K562 (cell line): ENCODE measurements around the gene UFSP2. TPM values are rescaled to one million over a fixed set of nuclear protein-coding genes. Genes with fewer than 3 reads are reported as not detected.

Source experiments
- HDAC2 ChIP-seq: fragments of 450-650 bp; IDR thresholded peaks from 2 replicates; pipeline ENCODE4 v1.6.1; 2016; ENCODE audit warnings: mild to moderate bottlenecking
- NFIC ChIP-seq: fragments of 450-650 bp; IDR thresholded peaks from 2 replicates; pipeline ENCODE4 v1.6.1; 2017; ENCODE audit warnings: mild to moderate bottlenecking, inconsistent platforms
- NR4A1 ChIP-seq, 2 experiments: fragments of 250-450 bp in 1 of 2; fragments of 450-650 bp in 1 of 2; sonication (Bioruptor Pico) in 1 of 2; IDR thresholded peaks; 2 replicates each; pipeline versions ENCODE4 v1.4.0 to v1.6.1; 2016 to 2020; ENCODE audit warnings: mild to moderate bottlenecking in 2 of 2, missing compliant biosample characterization in 1 of 2, missing genetic modification characterization in 1 of 2, moderate library complexity in 1 of 2
- TOE1 ChIP-seq, 2 experiments: fragments of 450-650 bp in 1 of 2; sonication (generic) in 1 of 2; formaldehyde crosslinking in 1 of 2; IDR thresholded peaks; 2 replicates each; pipeline versions ENCODE4 v1.7.1 to v1.8.0; 2016 to 2022; ENCODE audit warnings: borderline replicate concordance in 2 of 2, mild to moderate bottlenecking in 2 of 2, antibody characterized with exemption in 1 of 2, inconsistent platforms in 1 of 2, low read depth in 1 of 2, missing genetic modification reagents in 1 of 2, moderate library complexity in 1 of 2
- TRIM24 ChIP-seq, 2 experiments: fragments of 450-650 bp; IDR thresholded peaks; 2 replicates each; pipeline ENCODE4 v1.6.1; 2016
- polyA plus RNA-seq, 8 experiments: library from polyadenylated mRNA; depleted of rRNA in 4 of 8; stranded (reverse) in 5 of 8; unstranded in 3 of 8; fragments of >200 nt; fragmentation: Nextera tagmentation in 2 of 8; fragmentation: Illumina TruSeq in 1 of 8; extraction: Ambion mirVana in 2 of 8; extraction: Trizol in 1 of 8; gene quantifications; 2 replicates each; pipeline versions ENCODE4 v1.2.1 to v1.2.3, GENCODE V29; 2011 to 2014; ENCODE audit warnings: inconsistent platforms in 1 of 8, missing spikeins in 1 of 8
- total RNA-seq, 7 experiments: library from RNA; depleted of rRNA in 6 of 7; stranded (reverse); fragments of >200 nt in 6 of 7; fragmentation: Illumina TruSeq in 2 of 7; extraction: Trizol in 2 of 7; gene quantifications; 2 replicates each; pipeline versions ENCODE4 v1.2.1 to v1.2.3, GENCODE V29; 2011 to 2021; ENCODE audit warnings: low replicate concordance in 1 of 7
- TF ChIP-seq, protein P1 (sequence below): fragments of 450-650 bp; IDR thresholded peaks from 2 replicates; pipeline ENCODE4 v1.6.1; 2016; ENCODE audit warnings: mild to moderate bottlenecking, moderate library complexity
- TF ChIP-seq, protein P2 (sequence below): IDR thresholded peaks from 2 replicates; pipeline ENCODE4 v1.6.1; 2011; ENCODE audit warnings: borderline replicate concordance, low read depth, mild to moderate bottlenecking, moderate library complexity, low read length; ENCODE audit not compliant: insufficient read depth, poor library complexity, severe bottlenecking

UFSP2 gene
- total and polyA plus RNA-seq, 9 of the 15 experiments (the other 6 are each of a cell fraction or from before 2014, with no cell fraction given): 20.1 to 55.8 (median 26.6) TPM

DNA sequence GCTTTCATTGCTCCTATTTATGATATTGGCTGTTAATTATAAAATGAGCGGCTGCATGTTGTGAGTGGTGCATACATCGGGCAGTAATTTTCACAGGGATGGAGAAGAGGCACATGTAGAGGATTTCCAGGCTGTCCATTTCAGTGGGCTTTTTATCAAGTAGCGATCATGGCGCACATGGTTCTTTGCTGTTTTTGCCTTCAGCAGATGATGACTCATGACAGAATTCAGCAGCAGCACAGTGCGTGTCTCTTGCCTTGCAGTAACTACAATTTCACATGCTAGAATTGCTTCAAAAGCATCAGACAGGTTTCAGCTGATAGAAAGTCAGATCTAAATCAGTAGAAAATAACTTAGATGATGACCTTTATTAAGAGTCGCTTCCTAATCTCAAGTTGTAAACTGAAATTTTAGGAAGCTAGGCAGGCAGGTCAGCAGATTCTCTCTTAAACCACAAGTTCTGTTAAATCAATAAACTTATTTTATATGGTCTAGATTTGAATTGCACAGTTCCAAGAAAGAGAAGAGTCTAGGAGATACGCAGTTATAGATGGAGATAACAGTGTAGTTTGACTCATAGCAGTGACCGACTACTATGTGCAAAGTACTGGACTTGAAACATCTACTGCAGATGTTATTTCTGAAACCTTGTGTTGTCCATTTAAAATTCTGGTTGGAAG is 65.9 kb downstream of the UFSP2 start (continued):
- TF ChIP-seq, protein P1, sequence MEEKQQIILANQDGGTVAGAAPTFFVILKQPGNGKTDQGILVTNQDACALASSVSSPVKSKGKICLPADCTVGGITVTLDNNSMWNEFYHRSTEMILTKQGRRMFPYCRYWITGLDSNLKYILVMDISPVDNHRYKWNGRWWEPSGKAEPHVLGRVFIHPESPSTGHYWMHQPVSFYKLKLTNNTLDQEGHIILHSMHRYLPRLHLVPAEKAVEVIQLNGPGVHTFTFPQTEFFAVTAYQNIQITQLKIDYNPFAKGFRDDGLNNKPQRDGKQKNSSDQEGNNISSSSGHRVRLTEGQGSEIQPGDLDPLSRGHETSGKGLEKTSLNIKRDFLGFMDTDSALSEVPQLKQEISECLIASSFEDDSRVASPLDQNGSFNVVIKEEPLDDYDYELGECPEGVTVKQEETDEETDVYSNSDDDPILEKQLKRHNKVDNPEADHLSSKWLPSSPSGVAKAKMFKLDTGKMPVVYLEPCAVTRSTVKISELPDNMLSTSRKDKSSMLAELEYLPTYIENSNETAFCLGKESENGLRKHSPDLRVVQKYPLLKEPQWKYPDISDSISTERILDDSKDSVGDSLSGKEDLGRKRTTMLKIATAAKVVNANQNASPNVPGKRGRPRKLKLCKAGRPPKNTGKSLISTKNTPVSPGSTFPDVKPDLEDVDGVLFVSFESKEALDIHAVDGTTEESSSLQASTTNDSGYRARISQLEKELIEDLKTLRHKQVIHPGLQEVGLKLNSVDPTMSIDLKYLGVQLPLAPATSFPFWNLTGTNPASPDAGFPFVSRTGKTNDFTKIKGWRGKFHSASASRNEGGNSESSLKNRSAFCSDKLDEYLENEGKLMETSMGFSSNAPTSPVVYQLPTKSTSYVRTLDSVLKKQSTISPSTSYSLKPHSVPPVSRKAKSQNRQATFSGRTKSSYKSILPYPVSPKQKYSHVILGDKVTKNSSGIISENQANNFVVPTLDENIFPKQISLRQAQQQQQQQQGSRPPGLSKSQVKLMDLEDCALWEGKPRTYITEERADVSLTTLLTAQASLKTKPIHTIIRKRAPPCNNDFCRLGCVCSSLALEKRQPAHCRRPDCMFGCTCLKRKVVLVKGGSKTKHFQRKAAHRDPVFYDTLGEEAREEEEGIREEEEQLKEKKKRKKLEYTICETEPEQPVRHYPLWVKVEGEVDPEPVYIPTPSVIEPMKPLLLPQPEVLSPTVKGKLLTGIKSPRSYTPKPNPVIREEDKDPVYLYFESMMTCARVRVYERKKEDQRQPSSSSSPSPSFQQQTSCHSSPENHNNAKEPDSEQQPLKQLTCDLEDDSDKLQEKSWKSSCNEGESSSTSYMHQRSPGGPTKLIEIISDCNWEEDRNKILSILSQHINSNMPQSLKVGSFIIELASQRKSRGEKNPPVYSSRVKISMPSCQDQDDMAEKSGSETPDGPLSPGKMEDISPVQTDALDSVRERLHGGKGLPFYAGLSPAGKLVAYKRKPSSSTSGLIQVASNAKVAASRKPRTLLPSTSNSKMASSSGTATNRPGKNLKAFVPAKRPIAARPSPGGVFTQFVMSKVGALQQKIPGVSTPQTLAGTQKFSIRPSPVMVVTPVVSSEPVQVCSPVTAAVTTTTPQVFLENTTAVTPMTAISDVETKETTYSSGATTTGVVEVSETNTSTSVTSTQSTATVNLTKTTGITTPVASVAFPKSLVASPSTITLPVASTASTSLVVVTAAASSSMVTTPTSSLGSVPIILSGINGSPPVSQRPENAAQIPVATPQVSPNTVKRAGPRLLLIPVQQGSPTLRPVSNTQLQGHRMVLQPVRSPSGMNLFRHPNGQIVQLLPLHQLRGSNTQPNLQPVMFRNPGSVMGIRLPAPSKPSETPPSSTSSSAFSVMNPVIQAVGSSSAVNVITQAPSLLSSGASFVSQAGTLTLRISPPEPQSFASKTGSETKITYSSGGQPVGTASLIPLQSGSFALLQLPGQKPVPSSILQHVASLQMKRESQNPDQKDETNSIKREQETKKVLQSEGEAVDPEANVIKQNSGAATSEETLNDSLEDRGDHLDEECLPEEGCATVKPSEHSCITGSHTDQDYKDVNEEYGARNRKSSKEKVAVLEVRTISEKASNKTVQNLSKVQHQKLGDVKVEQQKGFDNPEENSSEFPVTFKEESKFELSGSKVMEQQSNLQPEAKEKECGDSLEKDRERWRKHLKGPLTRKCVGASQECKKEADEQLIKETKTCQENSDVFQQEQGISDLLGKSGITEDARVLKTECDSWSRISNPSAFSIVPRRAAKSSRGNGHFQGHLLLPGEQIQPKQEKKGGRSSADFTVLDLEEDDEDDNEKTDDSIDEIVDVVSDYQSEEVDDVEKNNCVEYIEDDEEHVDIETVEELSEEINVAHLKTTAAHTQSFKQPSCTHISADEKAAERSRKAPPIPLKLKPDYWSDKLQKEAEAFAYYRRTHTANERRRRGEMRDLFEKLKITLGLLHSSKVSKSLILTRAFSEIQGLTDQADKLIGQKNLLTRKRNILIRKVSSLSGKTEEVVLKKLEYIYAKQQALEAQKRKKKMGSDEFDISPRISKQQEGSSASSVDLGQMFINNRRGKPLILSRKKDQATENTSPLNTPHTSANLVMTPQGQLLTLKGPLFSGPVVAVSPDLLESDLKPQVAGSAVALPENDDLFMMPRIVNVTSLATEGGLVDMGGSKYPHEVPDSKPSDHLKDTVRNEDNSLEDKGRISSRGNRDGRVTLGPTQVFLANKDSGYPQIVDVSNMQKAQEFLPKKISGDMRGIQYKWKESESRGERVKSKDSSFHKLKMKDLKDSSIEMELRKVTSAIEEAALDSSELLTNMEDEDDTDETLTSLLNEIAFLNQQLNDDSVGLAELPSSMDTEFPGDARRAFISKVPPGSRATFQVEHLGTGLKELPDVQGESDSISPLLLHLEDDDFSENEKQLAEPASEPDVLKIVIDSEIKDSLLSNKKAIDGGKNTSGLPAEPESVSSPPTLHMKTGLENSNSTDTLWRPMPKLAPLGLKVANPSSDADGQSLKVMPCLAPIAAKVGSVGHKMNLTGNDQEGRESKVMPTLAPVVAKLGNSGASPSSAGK: peak; percentile 72
- TF ChIP-seq NFIC: no peak
- TF ChIP-seq, protein P2, sequence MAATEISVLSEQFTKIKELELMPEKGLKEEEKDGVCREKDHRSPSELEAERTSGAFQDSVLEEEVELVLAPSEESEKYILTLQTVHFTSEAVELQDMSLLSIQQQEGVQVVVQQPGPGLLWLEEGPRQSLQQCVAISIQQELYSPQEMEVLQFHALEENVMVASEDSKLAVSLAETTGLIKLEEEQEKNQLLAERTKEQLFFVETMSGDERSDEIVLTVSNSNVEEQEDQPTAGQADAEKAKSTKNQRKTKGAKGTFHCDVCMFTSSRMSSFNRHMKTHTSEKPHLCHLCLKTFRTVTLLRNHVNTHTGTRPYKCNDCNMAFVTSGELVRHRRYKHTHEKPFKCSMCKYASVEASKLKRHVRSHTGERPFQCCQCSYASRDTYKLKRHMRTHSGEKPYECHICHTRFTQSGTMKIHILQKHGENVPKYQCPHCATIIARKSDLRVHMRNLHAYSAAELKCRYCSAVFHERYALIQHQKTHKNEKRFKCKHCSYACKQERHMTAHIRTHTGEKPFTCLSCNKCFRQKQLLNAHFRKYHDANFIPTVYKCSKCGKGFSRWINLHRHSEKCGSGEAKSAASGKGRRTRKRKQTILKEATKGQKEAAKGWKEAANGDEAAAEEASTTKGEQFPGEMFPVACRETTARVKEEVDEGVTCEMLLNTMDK: no peak
- TF ChIP-seq HDAC2: 0 out of 2 replicates have a peak, but pooled peaks have one; percentile 52
- TF ChIP-seq TRIM24 (IDR thresholded peaks at IDR 0.05): 0 out of 4 replicates have a peak, but pooled peaks of 1 of the 2 experiments have one; percentile 11
- TF ChIP-seq NR4A1 (CRISPR knock-in tag; IDR thresholded peaks at IDR 0.05): no peak
- TF ChIP-seq NR4A1 (tag; IDR thresholded peaks at IDR 0.05): 0 out of 2 replicates have a peak, but pooled peaks have one; percentile 35
- TF ChIP-seq TOE1 (IDR thresholded peaks at IDR 0.05; ENCODE audit: borderline replicate concordance): no peak
- TF ChIP-seq TOE1 (CRISPR knock-in tag; IDR thresholded peaks at IDR 0.05; ENCODE audit: borderline replicate concordance, low read depth): no peak
